Measurements from ENCODE around the gene TSPAN14.
"Not testable (repeated sequence)": the region's sequence is repeated elsewhere in the genome, so short reads cannot be mapped to it uniquely, and the experiment has no call there.

TSPAN14 gene

GRCh38 chr10:80474941-80475340 is 20.8 kb downstream of the TSPAN14 start:
- Histone ChIP-seq H2AFZ (ENCODE audit: low read depth, low read length, severe bottlenecking) (no peak overlapping the region), H3K27ac (ENCODE audit: low read depth, low read length) (no peak overlapping the region), H3K9ac (ENCODE audit: low read length) (no peak overlapping the region), H3K79me2 (ENCODE audit: insufficient read depth, low read length) (no peaks in the 10 kb centered on the region), H3K36me3 (ENCODE audit: low read length) (no peaks in the 10 kb centered on the region), H3F3A (ENCODE audit: insufficient read depth) (no peaks in the 10 kb centered on the region), H3K9me2 (replicated peaks; ENCODE audit: insufficient read depth, low read length) (no peaks in the 10 kb centered on the region), H3K4me3 (ENCODE audit: insufficient read depth, low read length, poor library complexity, severe bottlenecking) (no peak overlapping the region), H3K4me2 (ENCODE audit: low read depth, low read length, poor library complexity, severe bottlenecking) (no peak overlapping the region), H3K27me3 (ENCODE audit: low read length) (no peaks in the 10 kb centered on the region), H3K9me3 (ENCODE audit: insufficient read depth, low read length) (no peaks in the 10 kb centered on the region), H4K20me1 (ENCODE audit: low read depth, low read length) (no peaks in the 10 kb centered on the region)
- TF ChIP-seq CTCF (IDR thresholded peaks at IDR 0.05; ENCODE audit: insufficient read depth, low read length, poor library complexity, severe bottlenecking), result no peak
- no peak for TF ChIP-seq EZH2phosphoT487 (conservative IDR thresholded peaks at IDR 0.05; ENCODE audit: low read length)

- not testable (repeated sequence) for H2AFZ ChIP-seq (ENCODE audit: low read depth, low read length, severe bottlenecking); H3K9ac ChIP-seq (ENCODE audit: low read length); H3K4me2 ChIP-seq (ENCODE audit: low read depth, low read length, poor library complexity, severe bottlenecking); H3K9me2 ChIP-seq (replicated peaks; ENCODE audit: insufficient read depth, low read length); H3K36me3 ChIP-seq (ENCODE audit: low read length); H3K9me3 ChIP-seq (ENCODE audit: insufficient read depth, low read length); H3K27ac ChIP-seq (ENCODE audit: low read depth, low read length); H3F3A ChIP-seq (ENCODE audit: insufficient read depth); H3K4me3 ChIP-seq (ENCODE audit: insufficient read depth, low read length, poor library complexity, severe bottlenecking); H4K20me1 ChIP-seq (ENCODE audit: low read depth, low read length); H3K79me2 ChIP-seq (ENCODE audit: insufficient read depth, low read length); H3K27me3 ChIP-seq (ENCODE audit: low read length)
Measured at GRCh38 chr10:80475641-80476040, 21.5 kb downstream of the TSPAN14 start.

- TF ChIP-seq EZH2phosphoT487 (conservative IDR thresholded peaks at IDR 0.05; ENCODE audit: low read length) (no peak), CTCF (IDR thresholded peaks at IDR 0.05; ENCODE audit: insufficient read depth, low read length, poor library complexity, severe bottlenecking) (no peak)
- H3F3A ChIP-seq (ENCODE audit: insufficient read depth), result no peaks in the 10 kb centered on the region
- no peaks in the 10 kb centered on the region for H4K20me1 ChIP-seq (ENCODE audit: low read depth, low read length)
- no peak overlapping the region for H3K4me2 ChIP-seq (ENCODE audit: low read depth, low read length, poor library complexity, severe bottlenecking)
- no peaks in the 10 kb centered on the region for H3K36me3 ChIP-seq (ENCODE audit: low read length)
- no peak overlapping the region for H3K4me3 ChIP-seq (ENCODE audit: insufficient read depth, low read length, poor library complexity, severe bottlenecking)
- no peak overlapping the region for H3K9ac ChIP-seq (ENCODE audit: low read length)
- no peaks in the 10 kb centered on the region for H3K9me3 ChIP-seq (ENCODE audit: insufficient read depth, low read length)
- H3K27ac ChIP-seq (ENCODE audit: low read depth, low read length), result no peak overlapping the region
- H3K9me2 ChIP-seq (replicated peaks; ENCODE audit: insufficient read depth, low read length), result no peaks in the 10 kb centered on the region
- H3K27me3 ChIP-seq (ENCODE audit: low read length), result no peaks in the 10 kb centered on the region
- H2AFZ ChIP-seq (ENCODE audit: low read depth, low read length, severe bottlenecking), result no peak overlapping the region
- H3K79me2 ChIP-seq (ENCODE audit: insufficient read depth, low read length), result no peaks in the 10 kb centered on the region
Measured at GRCh38 chr10:80476685-80477084, 22.6 kb downstream of the TSPAN14 start.

- H3K9me2 ChIP-seq (replicated peaks; ENCODE audit: insufficient read depth, low read length), result no peaks in the 10 kb centered on the region
- H3K9ac ChIP-seq (ENCODE audit: low read length), result no peak overlapping the region
- TF ChIP-seq CTCF (IDR thresholded peaks at IDR 0.05; ENCODE audit: insufficient read depth, low read length, poor library complexity, severe bottlenecking) (no peak), EZH2phosphoT487 (conservative IDR thresholded peaks at IDR 0.05; ENCODE audit: low read length) (no peak)
- no peaks in the 10 kb centered on the region for H3K27me3 ChIP-seq (ENCODE audit: low read length)
- no peak overlapping the region for H2AFZ ChIP-seq (ENCODE audit: low read depth, low read length, severe bottlenecking)
- no peak overlapping the region for H3K27ac ChIP-seq (ENCODE audit: low read depth, low read length)
- H3K79me2 ChIP-seq (ENCODE audit: insufficient read depth, low read length), result no peaks in the 10 kb centered on the region
- no peaks in the 10 kb centered on the region for H3K9me3 ChIP-seq (ENCODE audit: insufficient read depth, low read length)
- no peak overlapping the region for H3K4me3 ChIP-seq (ENCODE audit: insufficient read depth, low read length, poor library complexity, severe bottlenecking)
- H3K36me3 ChIP-seq (ENCODE audit: low read length), result no peaks in the 10 kb centered on the region
- no peaks in the 10 kb centered on the region for H3F3A ChIP-seq (ENCODE audit: insufficient read depth)
- no peak overlapping the region for H3K4me2 ChIP-seq (ENCODE audit: low read depth, low read length, poor library complexity, severe bottlenecking)
- H4K20me1 ChIP-seq (ENCODE audit: low read depth, low read length), result no peaks in the 10 kb centered on the region
Measured at GRCh38 chr10:80477813-80478212, 23.7 kb downstream of the TSPAN14 start.

- H3K79me2 ChIP-seq (ENCODE audit: insufficient read depth, low read length); H3K9ac ChIP-seq (ENCODE audit: low read length); H3K27me3 ChIP-seq (ENCODE audit: low read length); H3K27ac ChIP-seq (ENCODE audit: low read depth, low read length); H3K36me3 ChIP-seq (ENCODE audit: low read length); H2AFZ ChIP-seq (ENCODE audit: low read depth, low read length, severe bottlenecking); H3F3A ChIP-seq (ENCODE audit: insufficient read depth); H3K9me2 ChIP-seq (replicated peaks; ENCODE audit: insufficient read depth, low read length); H3K4me2 ChIP-seq (ENCODE audit: low read depth, low read length, poor library complexity, severe bottlenecking); H3K9me3 ChIP-seq (ENCODE audit: insufficient read depth, low read length); H4K20me1 ChIP-seq (ENCODE audit: low read depth, low read length); H3K4me3 ChIP-seq (ENCODE audit: insufficient read depth, low read length, poor library complexity, severe bottlenecking): not testable (repeated sequence)
Measured at GRCh38 chr10:80480373-80480772, 26.3 kb downstream of the TSPAN14 start.
